CD4-positive, alpha-beta T cell treated with Interleukin-6 for 4 hours (primary cell): Measurements from ENCODE around the gene DDAH1.

Experiments used
- DNase-seq: peaks from one replicate; pipeline ENCODE4 v3.0.0-alpha.2; 2020; ENCODE audit warnings: mixed read lengths

DDAH1 gene

GRCh38 chr1:85437139-85437538 is 27.8 kb downstream of the DDAH1 start:
- no peak for DNase-seq

GRCh38 chr1:85433096-85433495 is 31.9 kb downstream of the DDAH1 start:
- DNase-seq: no peak

- no peak for DNase-seq
Observed at GRCh38 chr1:85428471-85429089, 36.4 kb downstream of the DDAH1 start.

- no peak for DNase-seq
Observed at GRCh38 chr1:85427849-85428248, 37.1 kb downstream of the DDAH1 start.

GRCh38 chr1:85427331-85427730 is 37.6 kb downstream of the DDAH1 start:
- DNase-seq: no peak

- DNase-seq: no peak
Observed at GRCh38 chr1:85421179-85421578, 43.8 kb downstream of the DDAH1 start.

GRCh38 chr1:85420199-85420598 is 44.8 kb downstream of the DDAH1 start:
- DNase-seq: no peak

- DNase-seq: no peak
Observed at GRCh38 chr1:85417876-85418275, 47.1 kb downstream of the DDAH1 start.

- no peak for DNase-seq
Observed at GRCh38 chr1:85417017-85417416, 47.9 kb downstream of the DDAH1 start.

GRCh38 chr1:85413169-85413568 is 51.8 kb downstream of the DDAH1 start:
- DNase-seq: no peak

GRCh38 chr1:85411567-85412305 is 53.2 kb downstream of the DDAH1 start:
- no peak for DNase-seq

- no peak for DNase-seq
Observed at GRCh38 chr1:85409516-85409915, 55.4 kb downstream of the DDAH1 start.

- no peak for DNase-seq
Observed at GRCh38 chr1:85407746-85408377, 57.1 kb downstream of the DDAH1 start.

- no peak for DNase-seq
Observed at GRCh38 chr1:85406887-85407533, 57.9 kb downstream of the DDAH1 start.

- no peak for DNase-seq
Observed at GRCh38 chr1:85406081-85406480, 58.9 kb downstream of the DDAH1 start.

- no peak for DNase-seq
Observed at GRCh38 chr1:85404408-85404807, 60.6 kb downstream of the DDAH1 start.

- no peak for DNase-seq
Observed at GRCh38 chr1:85398391-85399064, 66.4 kb downstream of the DDAH1 start.

GRCh38 chr1:85397490-85398032 is 67.4 kb downstream of the DDAH1 start:
- no peak for DNase-seq

- no peak for DNase-seq
Observed at GRCh38 chr1:85396194-85396593, 68.8 kb downstream of the DDAH1 start.

GRCh38 chr1:85394130-85394529 is 70.8 kb downstream of the DDAH1 start:
- DNase-seq: no peak

- DNase-seq: no peak
Observed at GRCh38 chr1:85393490-85393889, 71.5 kb downstream of the DDAH1 start.

- no peak for DNase-seq
Observed at GRCh38 chr1:85388416-85388815, 76.5 kb downstream of the DDAH1 start.

GRCh38 chr1:85387781-85388180 is 77.2 kb downstream of the DDAH1 start:
- no peak for DNase-seq
